BE2C (cell line): ENCODE results near the gene CD28.
"Not testable (repeated sequence)": the region's sequence is repeated elsewhere in the genome, so short reads cannot be mapped to it uniquely, and the experiment has no call there.

ENCODE experiments used
- DNase-seq: peaks from one replicate; pipeline ENCODE4 v3.0.0-alpha.2; 2020
- H3K27me3 ChIP-seq: fragments of 250-450 bp; sonication (Bioruptor Pico); 2 replicates; pipeline ENCODE4 v1.5.1; 2020; ENCODE audit warnings: mild to moderate bottlenecking
- H3K36me3 ChIP-seq: fragments of 250-450 bp; sonication (Bioruptor Pico); 2 replicates; pipeline ENCODE4 v1.5.1; 2020; ENCODE audit warnings: mild to moderate bottlenecking
- H3K4me1 ChIP-seq: fragments of 250-450 bp; sonication (Bioruptor Pico); 2 replicates; pipeline ENCODE4 v1.5.1; 2020
- H3K4me3 ChIP-seq: 2 replicates; pipeline ENCODE4 v1.5.1; 2011; ENCODE audit warnings: low read depth, low read length
- H3K9me3 ChIP-seq: fragments of 250-450 bp; sonication (Bioruptor Pico); 2 replicates; pipeline ENCODE4 v1.5.1; 2020
- TF ChIP-seq, protein P1 (sequence below): IDR thresholded peaks from 2 replicates; pipeline ENCODE4 v1.5.1; 2012; ENCODE audit warnings: mild to moderate bottlenecking, low read depth, low read length

Gene CD28

DNA sequence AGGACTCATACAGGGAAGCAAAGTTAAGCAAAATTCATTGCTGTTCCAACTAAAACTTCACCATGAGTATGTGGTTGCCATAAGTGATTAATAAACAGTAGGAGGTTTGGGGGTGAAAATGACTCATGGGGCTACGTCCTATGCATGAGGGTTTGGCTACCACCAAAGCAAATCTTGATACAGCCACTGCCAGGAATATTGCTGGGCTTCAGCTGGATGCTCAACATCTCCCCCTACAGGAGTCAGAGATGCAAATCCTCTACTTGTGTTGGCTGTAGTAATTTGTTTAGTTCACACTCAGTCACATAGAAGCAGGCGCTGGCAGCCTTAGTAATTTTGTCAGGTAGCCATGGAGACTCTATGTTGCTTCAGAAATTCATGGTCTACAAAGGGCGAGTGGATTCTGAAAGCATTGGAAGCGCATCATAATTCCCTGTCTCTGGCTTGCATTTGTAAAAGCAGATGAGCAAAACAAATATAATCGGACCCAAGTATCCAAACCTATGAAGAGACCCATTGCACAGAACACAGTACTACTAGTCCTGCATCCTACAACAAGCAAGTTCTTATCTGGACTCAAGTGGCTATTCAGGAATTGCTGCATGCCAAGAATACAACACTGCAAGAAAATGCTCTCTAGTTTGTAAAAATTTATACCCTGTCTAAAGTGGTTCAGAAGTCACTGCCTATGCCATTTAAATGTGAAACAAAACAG is 76.0 kb downstream of the CD28 start:
- peak; percentile 46 for DNase-seq
- H3K4me3 ChIP-seq: no peak overlapping the region
- TF ChIP-seq, protein P1, sequence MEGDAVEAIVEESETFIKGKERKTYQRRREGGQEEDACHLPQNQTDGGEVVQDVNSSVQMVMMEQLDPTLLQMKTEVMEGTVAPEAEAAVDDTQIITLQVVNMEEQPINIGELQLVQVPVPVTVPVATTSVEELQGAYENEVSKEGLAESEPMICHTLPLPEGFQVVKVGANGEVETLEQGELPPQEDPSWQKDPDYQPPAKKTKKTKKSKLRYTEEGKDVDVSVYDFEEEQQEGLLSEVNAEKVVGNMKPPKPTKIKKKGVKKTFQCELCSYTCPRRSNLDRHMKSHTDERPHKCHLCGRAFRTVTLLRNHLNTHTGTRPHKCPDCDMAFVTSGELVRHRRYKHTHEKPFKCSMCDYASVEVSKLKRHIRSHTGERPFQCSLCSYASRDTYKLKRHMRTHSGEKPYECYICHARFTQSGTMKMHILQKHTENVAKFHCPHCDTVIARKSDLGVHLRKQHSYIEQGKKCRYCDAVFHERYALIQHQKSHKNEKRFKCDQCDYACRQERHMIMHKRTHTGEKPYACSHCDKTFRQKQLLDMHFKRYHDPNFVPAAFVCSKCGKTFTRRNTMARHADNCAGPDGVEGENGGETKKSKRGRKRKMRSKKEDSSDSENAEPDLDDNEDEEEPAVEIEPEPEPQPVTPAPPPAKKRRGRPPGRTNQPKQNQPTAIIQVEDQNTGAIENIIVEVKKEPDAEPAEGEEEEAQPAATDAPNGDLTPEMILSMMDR: peak; percentile 86
- no peaks in the 10 kb centered on the region for H3K36me3 ChIP-seq
- no peaks in the 10 kb centered on the region for H3K9me3 ChIP-seq
- H3K27me3 ChIP-seq: no peaks in the 10 kb centered on the region
- no peaks in the 10 kb centered on the region for H3K4me1 ChIP-seq

DNA sequence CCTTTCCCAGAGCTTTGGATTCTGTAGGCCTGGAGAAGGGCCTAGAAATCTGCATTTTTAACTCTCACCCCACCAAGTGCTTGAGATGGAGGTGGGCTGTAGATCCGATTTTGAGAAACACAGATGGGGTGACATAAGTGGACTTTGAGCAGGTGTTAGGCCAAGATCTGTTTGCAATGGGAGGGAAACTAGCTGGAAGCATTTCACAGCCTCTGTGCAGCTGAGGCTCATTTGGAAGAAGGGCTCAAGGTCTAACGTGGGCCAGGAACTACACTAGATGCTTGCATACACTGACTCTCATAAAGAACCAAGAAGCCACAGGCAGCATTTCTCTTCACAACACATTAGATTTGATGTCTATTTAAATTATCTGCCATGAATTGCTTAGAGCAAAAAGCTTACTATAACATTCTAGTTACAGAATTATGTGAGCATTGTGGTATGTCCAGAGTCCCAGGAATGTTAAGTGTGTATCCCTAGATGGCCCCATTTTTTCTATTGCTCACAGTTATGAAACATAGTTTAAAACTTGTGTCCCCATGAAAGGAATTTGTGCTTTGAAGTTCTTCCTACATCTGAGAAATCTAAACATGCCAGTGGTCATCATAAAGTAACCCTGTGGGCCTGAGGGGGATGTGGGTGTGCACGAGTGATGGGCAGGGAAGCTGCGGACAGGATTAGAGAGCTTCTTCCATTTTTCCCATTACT is 77.2 kb downstream of the CD28 start:
- TF ChIP-seq, protein P1: no peak
- DNase-seq: no peak

DNA sequence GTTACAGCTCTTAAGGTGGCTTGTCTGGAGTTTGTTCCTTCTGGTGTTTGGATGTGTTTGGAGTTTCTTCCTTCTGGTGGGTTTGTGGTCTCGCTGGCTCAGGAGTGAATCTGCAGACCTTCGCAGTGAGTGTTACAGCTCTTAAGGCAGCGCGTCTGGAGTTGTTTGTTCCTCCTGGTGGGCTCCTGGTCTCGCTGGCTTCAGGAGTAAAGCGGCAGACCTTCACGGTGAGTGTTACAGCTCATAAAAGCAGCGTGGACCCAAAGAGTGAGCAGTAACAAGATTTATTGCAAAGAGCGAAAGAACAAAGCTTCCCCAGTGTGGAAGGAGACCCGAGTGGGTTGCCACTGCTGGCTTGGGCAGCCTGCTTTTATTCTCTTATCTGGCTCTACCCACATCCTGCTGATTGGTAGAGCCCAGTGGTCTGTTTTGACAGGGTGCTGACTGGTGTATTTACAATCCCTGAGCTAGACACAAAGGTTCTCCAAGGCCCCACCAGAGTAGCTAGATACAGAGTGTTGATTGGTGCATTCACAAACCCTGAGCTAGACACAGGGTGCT is 78.4 kb downstream of the CD28 start:
- H3K27me3 ChIP-seq, DNase-seq, H3K36me3 ChIP-seq, H3K4me3 ChIP-seq, H3K4me1 ChIP-seq, H3K9me3 ChIP-seq: not testable (repeated sequence)

More for the DNA sequence above, 77.2 kb downstream of the CD28 start:
- Histone ChIP-seq H3K36me3 (no peaks in the 10 kb centered on the region), H3K27me3 (no peaks in the 10 kb centered on the region), H3K4me3 (no peak overlapping the region), H3K4me1 (no peaks in the 10 kb centered on the region), H3K9me3 (no peaks in the 10 kb centered on the region)

DNA sequence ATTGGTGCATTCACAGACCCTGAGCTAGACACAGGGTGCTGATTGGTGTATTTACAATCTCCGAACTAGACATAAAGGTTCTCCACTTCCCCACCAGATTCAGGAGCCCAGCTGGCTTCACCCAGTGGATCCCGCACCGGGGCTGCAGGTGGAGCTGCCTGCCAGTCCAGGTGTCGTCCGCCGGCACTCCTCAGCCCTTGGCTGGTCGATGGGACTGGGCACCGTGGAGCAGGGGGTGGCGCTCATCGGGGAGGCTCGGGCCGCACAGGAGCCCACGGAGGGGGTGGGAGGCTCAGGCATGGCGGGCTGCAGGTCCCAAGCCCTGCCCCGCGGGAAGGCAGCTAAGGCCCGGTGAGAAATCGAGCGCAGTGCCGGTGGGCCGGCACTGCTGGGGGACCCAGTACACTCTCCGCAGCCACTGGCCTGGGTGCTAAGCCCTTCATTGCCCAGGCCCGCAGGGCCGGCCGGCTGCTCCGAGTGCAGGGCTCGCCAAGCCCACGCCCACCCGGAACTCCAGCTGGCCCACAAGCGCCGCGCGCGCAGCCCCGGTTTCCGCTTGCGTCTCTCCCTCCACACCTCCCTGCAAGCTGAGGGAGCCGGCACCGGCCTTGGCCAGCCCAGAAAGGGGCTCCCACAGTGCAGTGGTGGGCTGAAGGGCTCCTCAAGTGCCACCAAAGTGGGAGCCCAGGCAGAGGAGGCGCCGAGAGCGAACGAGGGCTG is 79.1 kb downstream of the CD28 start:
- DNase-seq, H3K36me3 ChIP-seq, H3K4me1 ChIP-seq, H3K27me3 ChIP-seq, H3K9me3 ChIP-seq, H3K4me3 ChIP-seq: not testable (repeated sequence)

DNA sequence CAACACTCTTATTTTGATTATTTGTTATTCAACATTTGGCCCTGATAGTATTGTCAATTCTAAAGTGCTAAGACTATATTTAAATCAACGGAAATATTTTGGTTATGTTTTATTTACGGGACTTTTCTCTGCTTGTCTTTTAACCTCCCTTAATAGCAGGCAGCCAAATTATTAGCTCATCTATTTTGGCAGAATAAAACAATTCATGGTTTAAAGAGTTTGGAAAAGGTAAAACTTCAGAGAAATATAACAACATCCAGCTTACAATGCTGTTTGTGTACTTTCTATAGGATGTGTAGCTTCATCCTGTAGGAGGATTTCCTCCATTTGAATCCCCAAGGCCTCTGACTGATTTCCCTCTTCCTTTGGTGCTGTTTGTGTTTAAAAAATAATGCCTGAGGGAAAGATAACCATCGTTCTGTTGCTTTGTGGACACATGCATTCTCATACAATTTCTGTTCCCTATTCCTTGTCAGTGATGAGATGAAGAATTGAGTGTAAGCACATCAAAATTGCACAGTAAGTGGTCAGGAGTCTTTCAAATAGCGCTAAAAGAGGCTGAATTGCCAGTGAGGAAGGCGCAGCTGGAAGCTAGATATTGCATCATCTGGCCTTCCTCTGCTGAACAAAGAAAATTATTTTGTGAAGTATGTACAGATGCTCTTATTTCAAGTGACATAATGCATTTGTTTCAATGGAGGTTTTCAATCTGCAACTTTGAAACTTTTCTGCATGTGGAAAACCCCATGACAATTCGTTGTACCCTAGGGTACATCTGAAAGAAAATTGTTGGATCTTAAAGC is 80.3 kb downstream of the CD28 start:
- DNase-seq: no peak
- TF ChIP-seq, protein P1: no peak

DNA sequence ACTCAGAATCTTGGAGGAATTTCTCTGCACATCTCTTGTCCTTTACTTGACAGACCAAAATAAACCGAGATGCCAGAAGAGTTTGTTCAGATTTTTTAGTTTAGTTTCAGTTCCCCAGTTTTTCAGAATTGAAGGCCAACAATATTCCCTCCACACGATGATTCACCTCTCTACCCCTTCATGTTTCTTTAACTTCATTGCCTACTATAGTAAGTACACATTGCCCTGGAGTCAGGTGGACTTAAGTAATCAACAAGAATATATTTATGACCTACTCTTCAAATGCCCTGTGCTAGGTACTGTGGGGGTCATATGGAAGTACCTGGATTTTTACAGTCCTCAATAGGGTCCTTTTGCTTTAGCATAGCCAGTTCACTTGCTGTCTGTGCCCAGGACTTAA is 81.5 kb downstream of the CD28 start:
- Histone ChIP-seq H3K36me3 (no peaks in the 10 kb centered on the region), H3K4me1 (no peaks in the 10 kb centered on the region), H3K4me3 (no peak overlapping the region), H3K27me3 (no peaks in the 10 kb centered on the region), H3K9me3 (no peaks in the 10 kb centered on the region)
- TF ChIP-seq, protein P1: no peak
- no peak for DNase-seq

More for the DNA sequence above, 80.3 kb downstream of the CD28 start:
- Histone ChIP-seq H3K36me3 (no peaks in the 10 kb centered on the region), H3K27me3 (no peaks in the 10 kb centered on the region), H3K9me3 (no peaks in the 10 kb centered on the region), H3K4me3 (no peak overlapping the region), H3K4me1 (no peaks in the 10 kb centered on the region)
